ENCODE data around the gene CLSTN3. TPM values are rescaled to one million over a fixed set of nuclear protein-coding genes. Genes with fewer than 3 reads are reported as not detected.
A peak's percentile ranks its signal among the peaks of the same experiment; 100 is the strongest.

Gene CLSTN3
- total RNA-seq, 1 experiment from 2014 or later = 24.7 TPM

GRCh38 chr12:7108003-7108795 lies 22.0 kb upstream of the CLSTN3 start:
- TF ChIP-seq JAZF1 (CRISPR knock-in tag; IDR thresholded peaks at IDR 0.05) = no peak
- no peak for TF ChIP-seq NFE2L1 (CRISPR knock-in tag; IDR thresholded peaks at IDR 0.05)
- 0 out of 2 replicates have a peak, but pooled peaks have one; percentile 53 for TF ChIP-seq ZBTB43 (CRISPR knock-in tag; IDR thresholded peaks at IDR 0.05)
- TF ChIP-seq GABPB1 (CRISPR knock-in tag; IDR thresholded peaks at IDR 0.05) = 0 out of 2 replicates have a peak, but pooled peaks have one; percentile 48
- TF ChIP-seq CTCF (IDR thresholded peaks at IDR 0.05) = no peak
- 0 out of 2 replicates have a peak, but pooled peaks have one; percentile 48 for TF ChIP-seq SP1 (CRISPR knock-in tag; conservative IDR thresholded peaks at IDR 0.05)
- TF ChIP-seq IRF2 (CRISPR knock-in tag; IDR thresholded peaks at IDR 0.05; ENCODE audit: borderline replicate concordance, low read depth) = no peak
- peak; percentile 95 for TF ChIP-seq ZNF121 (CRISPR knock-in tag; IDR thresholded peaks at IDR 0.05)
- TF ChIP-seq SOX15 (CRISPR knock-in tag; IDR thresholded peaks at IDR 0.05) = no peak
- 0 out of 2 replicates have a peak, but pooled peaks have one; percentile 32 for TF ChIP-seq NFYB (CRISPR knock-in tag; conservative IDR thresholded peaks at IDR 0.05; ENCODE audit: low read depth)
- TF ChIP-seq RORB (CRISPR knock-in tag; IDR thresholded peaks at IDR 0.05) = no peak
- TF ChIP-seq CREB1 (CRISPR knock-in tag; IDR thresholded peaks at IDR 0.05) = no peak
- peak; percentile 30; the same call in 1 of the 2 replicates for TF ChIP-seq KAT7 (CRISPR knock-in tag; IDR thresholded peaks at IDR 0.05; ENCODE audit: borderline replicate concordance)
- TF ChIP-seq, protein P1, sequence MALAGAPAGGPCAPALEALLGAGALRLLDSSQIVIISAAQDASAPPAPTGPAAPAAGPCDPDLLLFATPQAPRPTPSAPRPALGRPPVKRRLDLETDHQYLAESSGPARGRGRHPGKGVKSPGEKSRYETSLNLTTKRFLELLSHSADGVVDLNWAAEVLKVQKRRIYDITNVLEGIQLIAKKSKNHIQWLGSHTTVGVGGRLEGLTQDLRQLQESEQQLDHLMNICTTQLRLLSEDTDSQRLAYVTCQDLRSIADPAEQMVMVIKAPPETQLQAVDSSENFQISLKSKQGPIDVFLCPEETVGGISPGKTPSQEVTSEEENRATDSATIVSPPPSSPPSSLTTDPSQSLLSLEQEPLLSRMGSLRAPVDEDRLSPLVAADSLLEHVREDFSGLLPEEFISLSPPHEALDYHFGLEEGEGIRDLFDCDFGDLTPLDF (CRISPR knock-in tag; IDR thresholded peaks at IDR 0.05) = 0 out of 2 replicates have a peak, but pooled peaks have one; percentile 38
- no peak for TF ChIP-seq MYBL2 (CRISPR knock-in tag; IDR thresholded peaks at IDR 0.05)
- peak; percentile 42; the same call in 1 of the 2 replicates for TF ChIP-seq TCF7 (CRISPR knock-in tag; IDR thresholded peaks at IDR 0.05; ENCODE audit: low read depth)
- TF ChIP-seq GTF2I (CRISPR knock-in tag; conservative IDR thresholded peaks at IDR 0.05) = 0 out of 2 replicates have a peak, but pooled peaks have one; percentile 5
- TF ChIP-seq FOXP1 (CRISPR knock-in tag; IDR thresholded peaks at IDR 0.05; ENCODE audit: borderline replicate concordance) = peak; percentile 74; the same call in 1 of the 2 replicates
- TF ChIP-seq SMAD4 (CRISPR knock-in tag; IDR thresholded peaks at IDR 0.05) = no peak

GRCh38 chr12:7108796-7109571 lies 21.2 kb upstream of the CLSTN3 start, which contains the start of gene C1RL:
C1RL (minus strand) TSS chr12:7109214; CDS start chr12:7109180, 34 bp downstream.
- Mint-ChIP-seq H3K4me3 (peak within 1 kb of the TSS; percentile 89), H3K4me1 (peaks cover 12% of the 10 kb centered on the region), H3K27me3 (ENCODE audit: low read depth) (no peaks in the 10 kb centered on the region), H3K9me3 (peaks cover 12% of the 10 kb centered on the region), H3K36me3 (peaks cover 18% of the 10 kb centered on the region), H3K27ac (peak within 1 kb of the TSS; percentile 78)
- DNase-seq (ENCODE audit: low spot score) (peak; percentile 95), ATAC-seq (peak; percentile 60)
- POLR2A ChIA-PET = interaction anchor here (0.5 to 2.5 kb wide), 9 partner anchors 13 to 236 kb away, joined by 3 to 19 read pairs (median 6); partner anchors contain the start of genes C12orf57, C1S, RNU7-1 and SPSB2
- CTCF ChIA-PET = interaction anchor here (0.6 to 3.6 kb wide), 46 partner anchors 10 to 257 kb away, joined by 3 to 63 read pairs (median 4); partner anchors contain the start of genes C12orf57, C1R, C1S and CLSTN3
- TF ChIP-seq, protein P2, sequence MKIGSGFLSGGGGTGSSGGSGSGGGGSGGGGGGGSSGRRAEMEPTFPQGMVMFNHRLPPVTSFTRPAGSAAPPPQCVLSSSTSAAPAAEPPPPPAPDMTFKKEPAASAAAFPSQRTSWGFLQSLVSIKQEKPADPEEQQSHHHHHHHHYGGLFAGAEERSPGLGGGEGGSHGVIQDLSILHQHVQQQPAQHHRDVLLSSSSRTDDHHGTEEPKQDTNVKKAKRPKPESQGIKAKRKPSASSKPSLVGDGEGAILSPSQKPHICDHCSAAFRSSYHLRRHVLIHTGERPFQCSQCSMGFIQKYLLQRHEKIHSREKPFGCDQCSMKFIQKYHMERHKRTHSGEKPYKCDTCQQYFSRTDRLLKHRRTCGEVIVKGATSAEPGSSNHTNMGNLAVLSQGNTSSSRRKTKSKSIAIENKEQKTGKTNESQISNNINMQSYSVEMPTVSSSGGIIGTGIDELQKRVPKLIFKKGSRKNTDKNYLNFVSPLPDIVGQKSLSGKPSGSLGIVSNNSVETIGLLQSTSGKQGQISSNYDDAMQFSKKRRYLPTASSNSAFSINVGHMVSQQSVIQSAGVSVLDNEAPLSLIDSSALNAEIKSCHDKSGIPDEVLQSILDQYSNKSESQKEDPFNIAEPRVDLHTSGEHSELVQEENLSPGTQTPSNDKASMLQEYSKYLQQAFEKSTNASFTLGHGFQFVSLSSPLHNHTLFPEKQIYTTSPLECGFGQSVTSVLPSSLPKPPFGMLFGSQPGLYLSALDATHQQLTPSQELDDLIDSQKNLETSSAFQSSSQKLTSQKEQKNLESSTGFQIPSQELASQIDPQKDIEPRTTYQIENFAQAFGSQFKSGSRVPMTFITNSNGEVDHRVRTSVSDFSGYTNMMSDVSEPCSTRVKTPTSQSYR (CRISPR knock-in tag; IDR thresholded peaks at IDR 0.05) = peak; percentile 26; the same call in 1 of the 2 replicates
- TF ChIP-seq ESRRA (CRISPR knock-in tag; IDR thresholded peaks at IDR 0.05; ENCODE audit: borderline replicate concordance) = no peak
- TF ChIP-seq HMGXB4 (CRISPR knock-in tag; IDR thresholded peaks at IDR 0.05) = peak; percentile 53; the same call in 1 of the 2 replicates
- TF ChIP-seq GABPB1 (CRISPR knock-in tag; IDR thresholded peaks at IDR 0.05) = peak; percentile 73; the same call in 1 of the 2 replicates
- no peak for TF ChIP-seq NFYB (CRISPR knock-in tag; conservative IDR thresholded peaks at IDR 0.05; ENCODE audit: low read depth)
- no peak for TF ChIP-seq ZNF121 (CRISPR knock-in tag; IDR thresholded peaks at IDR 0.05)
- TF ChIP-seq TCF7 (CRISPR knock-in tag; IDR thresholded peaks at IDR 0.05; ENCODE audit: low read depth) = no peak
- TF ChIP-seq FOXJ3 (CRISPR knock-in tag; IDR thresholded peaks at IDR 0.05; ENCODE audit: borderline replicate concordance) = no peak

More at GRCh38 chr12:7108003-7108795, 22.0 kb upstream of the CLSTN3 start:
- ATAC-seq (peak; percentile 84), DNase-seq (ENCODE audit: low spot score) (peak; percentile 69)
- peaks cover 18% of the 10 kb centered on the region for H3K36me3 Mint-ChIP-seq
- peak overlapping the region; percentile 89 for H3K4me3 Mint-ChIP-seq
- POLR2A ChIA-PET = interaction anchor here (0.9 to 2.5 kb wide), 8 partner anchors 13 to 236 kb away, joined by 3 to 19 read pairs (median 6); partner anchors contain the start of genes C12orf57, C1S, RNU7-1 and SPSB2
- H3K27ac Mint-ChIP-seq = peak overlapping the region; percentile 78
- CTCF ChIA-PET = interaction anchor here (0.6 to 3.6 kb wide), 44 partner anchors 9 to 307 kb away, joined by 3 to 63 read pairs (median 5); partner anchors contain the start of genes C12orf57, C1R, C1S and CLSTN3
- H3K9me3 Mint-ChIP-seq = peaks cover 12% of the 10 kb centered on the region
- peaks cover 8% of the 10 kb centered on the region for H3K4me1 Mint-ChIP-seq
- H3K27me3 Mint-ChIP-seq (ENCODE audit: low read depth) = no peaks in the 10 kb centered on the region
